ENCODE measurements around the gene PIPOX.

DNA sequence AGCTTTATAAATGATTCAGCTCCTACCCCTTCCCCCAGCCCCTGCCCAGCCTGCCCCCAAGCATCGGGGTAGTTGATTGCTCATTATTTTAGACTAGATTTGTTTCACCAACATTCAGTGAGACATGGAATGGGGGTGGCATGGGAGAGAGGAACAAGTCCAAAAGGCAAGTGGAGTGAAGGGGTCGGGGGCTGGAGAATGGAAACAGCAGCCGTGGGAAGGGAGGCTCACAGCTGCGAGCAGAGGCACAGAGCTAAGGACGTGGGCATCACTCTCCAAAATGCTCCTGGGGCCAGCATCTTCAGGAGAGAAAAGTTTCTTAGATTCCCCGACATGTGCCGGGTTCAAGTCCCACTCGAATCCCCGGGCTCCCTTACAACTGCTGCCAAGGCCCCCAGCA lies 19.3 kb downstream of the PIPOX start:
- TF ChIP-seq, protein P1, sequence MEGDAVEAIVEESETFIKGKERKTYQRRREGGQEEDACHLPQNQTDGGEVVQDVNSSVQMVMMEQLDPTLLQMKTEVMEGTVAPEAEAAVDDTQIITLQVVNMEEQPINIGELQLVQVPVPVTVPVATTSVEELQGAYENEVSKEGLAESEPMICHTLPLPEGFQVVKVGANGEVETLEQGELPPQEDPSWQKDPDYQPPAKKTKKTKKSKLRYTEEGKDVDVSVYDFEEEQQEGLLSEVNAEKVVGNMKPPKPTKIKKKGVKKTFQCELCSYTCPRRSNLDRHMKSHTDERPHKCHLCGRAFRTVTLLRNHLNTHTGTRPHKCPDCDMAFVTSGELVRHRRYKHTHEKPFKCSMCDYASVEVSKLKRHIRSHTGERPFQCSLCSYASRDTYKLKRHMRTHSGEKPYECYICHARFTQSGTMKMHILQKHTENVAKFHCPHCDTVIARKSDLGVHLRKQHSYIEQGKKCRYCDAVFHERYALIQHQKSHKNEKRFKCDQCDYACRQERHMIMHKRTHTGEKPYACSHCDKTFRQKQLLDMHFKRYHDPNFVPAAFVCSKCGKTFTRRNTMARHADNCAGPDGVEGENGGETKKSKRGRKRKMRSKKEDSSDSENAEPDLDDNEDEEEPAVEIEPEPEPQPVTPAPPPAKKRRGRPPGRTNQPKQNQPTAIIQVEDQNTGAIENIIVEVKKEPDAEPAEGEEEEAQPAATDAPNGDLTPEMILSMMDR (IDR thresholded peaks at IDR 0.05) = no peak
- TF ChIP-seq POLR2A (IDR thresholded peaks at IDR 0.05) (no peak), POLR2AphosphoS5 (IDR thresholded peaks at IDR 0.05) (no peak)

Data from sigmoid colon (tissue), 4 donors.